HG02981 (cell line): ENCODE results near the gene CHAMP1.

ENCODE experiments used
- ATAC-seq: cut with Tn5 transposase; IDR thresholded peaks from one replicate; pipeline ENCODE4 v1.9.1; 2021; ENCODE audit warnings: mild to moderate bottlenecking, moderate library complexity; ENCODE audit not compliant: unreplicated experiment

CHAMP1 gene

DNA sequence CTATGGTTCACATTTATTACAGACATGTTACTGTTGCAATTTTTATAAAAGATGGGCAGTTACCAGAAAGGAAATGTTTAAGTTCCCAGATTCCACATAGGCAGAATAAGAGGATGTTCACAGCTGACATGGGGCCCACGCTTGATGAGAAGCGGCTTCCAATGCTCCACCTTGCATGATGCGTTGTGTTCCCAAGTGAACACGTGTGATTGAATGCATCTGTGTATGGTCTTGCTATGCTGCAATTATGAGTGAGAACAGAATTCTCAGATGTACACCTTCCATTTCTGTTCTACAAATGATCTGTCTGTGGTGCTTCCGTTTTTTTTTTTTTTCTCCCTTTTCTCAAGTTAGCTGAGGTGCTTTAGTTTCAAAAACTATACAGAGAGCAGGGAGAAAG lies 17.4 kb upstream of the CHAMP1 start:
- ATAC-seq = no peak

DNA sequence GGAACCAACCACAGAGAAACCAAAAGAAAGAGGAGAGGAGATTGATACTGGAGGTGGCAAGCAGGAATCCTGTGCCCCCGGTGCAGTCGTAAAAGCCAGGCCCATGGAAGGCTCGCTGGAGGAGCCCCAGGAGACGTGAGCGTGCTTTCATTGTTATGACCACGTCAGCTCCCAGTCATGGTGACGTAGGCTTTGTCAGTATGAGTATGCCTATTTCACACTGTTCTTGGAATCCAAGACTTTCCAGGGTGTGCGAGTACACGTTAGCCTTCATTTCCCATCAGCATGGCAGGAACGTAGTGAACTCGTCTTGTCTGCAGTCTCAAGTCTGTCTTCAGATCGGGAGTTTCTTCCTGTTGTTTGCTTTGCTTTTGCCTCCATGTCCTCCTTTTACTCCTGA lies 15.4 kb upstream of the CHAMP1 start:
- ATAC-seq = no peak

DNA sequence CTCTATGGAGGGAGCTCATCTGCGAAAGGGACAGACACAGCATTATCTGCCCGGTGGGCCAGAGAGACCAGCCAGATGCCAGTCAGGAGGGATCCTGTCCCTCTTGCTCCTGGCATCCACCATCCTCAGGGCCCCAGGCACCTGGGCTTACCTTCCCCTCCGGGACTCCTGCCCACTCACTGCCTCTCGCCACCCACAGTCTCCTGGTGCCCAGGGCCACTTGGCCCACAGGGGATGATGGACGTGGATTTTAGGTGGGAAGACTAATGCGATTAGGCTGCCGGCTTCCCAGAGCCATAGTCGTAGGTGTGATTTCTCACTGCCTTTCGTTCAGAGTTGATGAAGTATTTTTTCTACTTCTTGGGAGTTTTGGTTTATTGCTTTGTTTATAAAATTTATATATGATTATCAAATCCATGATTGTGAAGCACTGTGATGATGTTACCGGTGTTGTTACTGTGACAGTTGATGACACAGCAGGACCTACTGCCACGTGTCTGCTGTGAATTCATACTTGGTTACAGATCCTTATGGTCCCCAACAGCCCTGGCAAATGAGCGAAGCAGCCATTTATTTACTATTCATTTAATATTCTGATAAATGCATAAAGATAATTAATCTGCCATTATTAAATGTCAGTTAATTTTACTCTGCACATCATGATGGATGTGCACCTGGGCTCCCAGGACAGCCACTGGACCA lies 14.5 kb upstream of the CHAMP1 start:
- ATAC-seq = no peak

DNA sequence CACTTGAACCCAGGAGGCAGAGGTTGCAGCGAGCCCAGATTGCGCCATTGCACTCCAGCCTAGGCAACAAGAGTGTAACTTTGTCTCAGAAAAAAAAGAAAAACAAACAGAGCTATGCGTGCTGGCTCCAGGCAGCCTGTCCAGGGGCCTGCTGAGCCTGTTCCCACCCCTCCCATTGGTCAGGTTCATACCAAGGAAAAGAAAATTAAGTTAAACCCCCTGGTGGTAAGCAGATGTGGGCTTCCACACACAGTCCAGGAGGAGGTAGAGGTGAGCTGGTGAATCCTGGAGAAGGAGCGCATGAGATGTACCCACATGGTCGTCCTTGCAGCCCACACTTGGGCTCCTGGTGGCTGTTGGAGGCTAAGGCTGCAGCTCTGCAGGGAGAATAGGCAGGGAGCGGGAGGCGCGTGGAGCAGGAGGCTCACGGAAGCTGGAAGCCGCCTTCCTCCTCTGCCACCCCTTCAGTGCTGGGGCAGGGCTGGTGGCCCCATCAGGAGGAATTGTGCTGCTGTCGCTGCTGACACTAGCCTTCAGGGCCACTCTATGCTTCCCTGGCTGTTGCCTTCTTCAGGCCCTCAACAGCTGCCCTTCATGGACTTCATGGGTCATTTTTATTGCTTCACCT lies 10.5 kb upstream of the CHAMP1 start:
- ATAC-seq = no peak

DNA sequence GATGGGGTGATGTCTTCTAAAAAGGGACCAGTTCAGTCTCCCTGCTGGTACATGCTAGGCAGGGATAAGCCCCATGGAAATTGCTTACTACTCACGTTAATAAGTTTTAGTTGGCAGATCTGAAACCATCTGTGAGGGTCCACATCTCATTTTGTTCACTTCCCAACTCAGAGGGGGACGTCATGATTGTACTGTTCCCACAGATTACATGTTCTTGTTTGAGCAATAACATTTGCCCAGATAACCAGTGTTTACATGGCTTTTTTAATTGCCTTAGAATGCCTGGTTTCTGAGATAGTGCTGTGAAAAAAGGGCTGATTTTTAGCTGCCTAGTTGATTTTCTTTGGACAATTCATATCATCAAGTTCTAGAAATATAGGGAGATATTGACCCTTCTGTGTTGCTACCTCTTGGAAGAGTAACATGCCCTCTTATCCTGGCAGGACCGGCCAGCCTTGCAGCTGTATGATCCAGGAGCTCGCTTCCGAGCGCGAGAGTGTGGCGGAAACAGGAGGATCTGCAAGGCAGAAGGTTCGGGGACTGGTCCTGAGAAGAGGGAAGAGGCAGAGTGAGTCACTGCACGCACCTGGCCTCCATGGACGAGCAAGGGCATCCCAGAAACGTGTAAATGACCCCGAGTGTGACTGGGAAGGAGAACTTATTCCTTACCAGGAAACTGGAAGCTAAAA lies 9.8 kb upstream of the CHAMP1 start:
- no peak for ATAC-seq

DNA sequence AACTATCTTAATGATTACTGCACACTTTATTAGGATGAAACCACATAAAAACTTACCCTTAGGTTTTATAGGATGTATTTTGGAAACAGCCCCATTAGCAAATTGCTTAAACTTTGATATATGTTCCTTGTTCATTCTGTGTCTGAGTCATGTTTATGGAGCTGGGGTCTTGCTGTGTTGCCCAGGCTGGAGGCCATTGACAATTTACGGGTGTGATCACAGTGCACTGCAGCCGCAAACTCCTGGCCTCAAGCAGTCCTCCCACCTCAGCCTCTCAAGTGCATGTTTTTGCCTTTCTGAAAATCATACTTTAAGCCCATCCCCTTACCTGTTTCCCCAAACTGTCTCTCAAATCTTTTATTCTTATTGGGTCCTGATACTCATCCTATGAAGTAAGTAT lies 5.2 kb upstream of the CHAMP1 start:
- ATAC-seq = no peak

DNA sequence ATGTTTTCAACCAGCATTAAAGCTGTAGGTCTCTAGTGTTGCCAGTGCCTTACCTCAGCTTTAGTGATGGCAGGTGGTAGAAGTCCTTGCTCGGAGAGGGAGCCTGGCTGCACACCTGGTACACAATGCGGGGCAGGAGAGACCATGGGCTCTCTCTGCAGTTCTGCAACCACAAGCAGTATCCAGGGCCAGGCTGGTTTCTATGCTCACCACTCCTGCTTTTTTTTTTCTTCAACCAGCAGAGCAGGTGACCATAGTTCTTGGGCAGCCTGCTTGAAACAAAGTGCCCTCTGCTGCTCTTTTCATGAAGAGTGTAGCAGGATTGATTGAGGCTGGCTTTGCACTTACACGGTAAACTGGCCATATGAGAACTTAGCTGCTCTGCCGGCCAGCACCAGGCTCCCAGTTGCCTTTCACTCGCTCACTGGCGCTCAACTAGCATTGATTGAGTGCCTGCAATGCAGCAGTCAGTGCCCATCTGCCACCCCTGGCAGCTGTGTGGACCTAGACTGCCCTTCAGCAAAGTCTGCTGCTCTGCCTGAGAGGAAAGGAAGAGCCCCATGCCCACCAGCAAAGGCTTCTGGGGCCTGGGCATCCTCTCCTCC lies 4.4 kb upstream of the CHAMP1 start:
- ATAC-seq = no peak

DNA sequence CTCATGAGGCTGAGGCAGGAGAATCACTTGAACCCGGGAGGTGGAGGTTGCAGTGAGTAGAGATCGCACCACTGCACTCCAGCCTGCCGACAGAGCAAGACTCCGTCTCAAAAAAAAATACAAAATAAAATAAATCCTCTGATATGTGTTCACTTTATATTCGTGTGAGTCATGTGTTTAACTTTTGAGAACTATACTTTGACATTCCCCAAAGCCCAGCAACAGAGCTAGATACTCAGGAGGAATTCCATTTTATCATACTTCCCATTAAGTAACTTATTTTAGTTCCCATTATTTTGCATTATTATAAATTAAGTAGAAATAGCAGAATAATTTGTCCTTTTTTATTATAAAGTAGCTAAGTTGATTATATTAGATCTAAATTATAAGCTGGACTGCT lies 3.3 kb upstream of the CHAMP1 start:
- ATAC-seq = no peak

DNA sequence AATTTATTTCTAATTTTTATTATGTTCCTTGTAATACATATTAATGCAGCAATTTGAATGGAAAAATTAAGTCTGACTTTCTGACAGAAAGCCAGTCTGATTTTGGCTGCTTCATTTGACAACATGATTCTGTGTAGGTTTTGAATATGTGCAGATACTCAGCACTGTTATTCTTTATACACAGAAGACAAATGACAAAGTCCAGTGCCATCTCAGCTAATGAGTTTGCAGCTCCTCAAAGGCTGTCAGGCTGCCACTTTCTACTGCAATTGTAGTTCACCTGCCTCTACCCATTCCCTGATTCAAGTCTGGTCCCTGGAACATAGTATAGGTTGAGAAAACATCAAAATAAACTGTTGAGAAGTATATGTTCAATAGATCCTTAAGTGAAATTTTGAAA lies 2.9 kb upstream of the CHAMP1 start:
- ATAC-seq = no peak

DNA sequence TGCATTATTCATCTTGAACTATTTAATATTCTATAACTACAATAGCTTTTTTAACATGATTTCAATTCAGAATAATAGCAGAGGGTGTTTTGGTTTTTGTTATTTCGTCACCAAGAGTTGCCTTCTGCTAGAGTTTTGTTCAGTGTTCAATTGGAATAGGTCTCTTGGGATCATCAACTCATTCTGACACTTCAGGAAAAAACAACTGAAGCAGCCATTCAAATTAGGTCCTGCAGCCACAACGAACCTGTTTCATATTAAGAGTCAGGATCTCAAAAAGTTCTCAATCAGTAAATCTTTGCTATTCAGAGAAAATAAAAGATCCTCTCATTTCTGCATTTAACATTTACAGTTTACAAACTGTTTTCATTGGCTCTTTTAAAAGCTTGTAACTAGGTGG lies 2.4 kb upstream of the CHAMP1 start:
- no peak for ATAC-seq

DNA sequence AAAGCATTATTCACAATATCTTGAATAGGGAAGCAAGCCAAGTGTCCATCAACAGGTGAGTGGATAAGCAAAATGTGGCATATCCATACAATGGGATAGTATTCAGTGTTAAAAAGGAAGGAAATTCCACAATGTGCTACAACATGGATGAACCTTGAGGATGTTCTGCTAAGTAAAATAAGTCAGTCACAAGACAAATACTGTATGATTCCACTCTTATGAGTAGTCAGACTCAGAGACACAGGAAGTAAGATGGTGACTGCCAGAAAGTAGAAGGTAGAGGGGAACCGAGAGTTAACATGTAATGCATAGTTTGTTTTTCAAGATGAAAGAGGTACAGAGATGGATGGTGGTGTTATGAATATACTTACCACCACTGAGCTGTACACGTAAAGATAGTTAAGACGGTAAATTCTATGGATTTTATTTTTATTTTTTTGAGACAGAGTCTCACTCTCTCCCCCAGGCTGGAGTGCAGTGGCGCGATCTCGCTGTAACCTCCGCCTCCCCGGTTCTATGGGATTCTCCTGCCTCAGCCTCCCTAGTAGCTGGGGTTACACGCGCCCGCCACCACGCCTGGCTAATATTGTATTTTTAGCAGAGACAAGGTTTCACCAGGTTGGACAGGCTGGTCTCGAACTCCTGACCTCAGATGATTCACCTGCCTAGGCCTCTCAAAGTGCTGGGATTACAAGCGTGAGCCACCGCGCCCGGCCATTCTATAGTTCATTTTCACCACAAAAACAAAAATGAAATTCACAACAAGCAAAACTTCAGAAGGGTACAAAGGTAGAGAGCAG lies 1.0 kb upstream of the CHAMP1 start:
- ATAC-seq = no peak

DNA sequence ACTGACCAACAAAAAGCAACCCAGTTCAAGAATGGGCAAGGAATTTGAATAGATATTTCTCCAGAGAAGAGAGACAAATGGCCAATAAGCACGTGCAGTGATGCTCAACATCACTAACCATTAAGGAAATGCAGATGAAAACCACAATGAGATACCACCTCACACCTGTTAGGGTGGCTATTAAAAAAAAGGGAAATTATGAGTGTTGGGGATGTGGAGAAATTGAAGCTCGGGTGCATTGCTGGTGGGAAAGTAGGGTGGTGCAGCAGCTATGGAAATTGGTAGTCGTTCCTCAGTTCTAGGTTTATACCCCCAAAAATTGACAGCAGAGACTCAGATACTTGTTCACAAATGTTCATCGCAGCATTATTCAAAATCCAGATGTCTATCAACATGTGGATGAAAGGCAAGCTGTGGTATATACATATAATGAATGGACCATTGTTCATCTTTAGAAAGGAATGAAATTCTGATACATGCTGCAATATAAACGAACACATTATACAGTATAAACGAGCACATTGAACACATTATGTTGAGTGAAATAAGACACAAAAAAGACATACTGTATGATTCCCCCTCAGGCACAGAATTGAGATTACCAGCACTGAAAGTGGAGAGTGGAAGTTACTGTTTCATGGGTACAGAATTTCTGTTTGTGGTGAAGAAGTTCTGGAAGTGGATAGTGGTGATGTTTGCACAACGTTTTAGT lies 927 bp downstream of the CHAMP1 start:
- ATAC-seq = peak; percentile 11

DNA sequence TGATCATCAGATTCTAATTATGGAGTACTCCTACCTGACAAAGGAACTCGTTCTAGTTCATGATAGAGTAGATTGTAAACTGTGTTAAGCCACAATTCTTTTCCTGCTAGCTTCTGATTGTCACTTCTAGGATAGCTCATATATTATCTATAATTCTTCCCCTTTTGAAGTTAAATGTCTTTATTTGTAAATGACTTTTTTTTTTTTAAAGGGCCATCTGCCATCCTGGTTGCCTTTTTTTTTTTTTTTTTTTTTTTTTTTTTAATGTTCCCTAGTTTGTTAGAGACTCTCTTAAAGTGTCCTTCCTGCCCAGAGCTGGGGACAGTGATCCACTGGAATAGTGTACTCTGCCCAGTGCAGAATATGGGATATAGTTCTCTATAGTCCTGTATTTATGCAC lies 4.3 kb downstream of the CHAMP1 start:
- no peak for ATAC-seq

DNA sequence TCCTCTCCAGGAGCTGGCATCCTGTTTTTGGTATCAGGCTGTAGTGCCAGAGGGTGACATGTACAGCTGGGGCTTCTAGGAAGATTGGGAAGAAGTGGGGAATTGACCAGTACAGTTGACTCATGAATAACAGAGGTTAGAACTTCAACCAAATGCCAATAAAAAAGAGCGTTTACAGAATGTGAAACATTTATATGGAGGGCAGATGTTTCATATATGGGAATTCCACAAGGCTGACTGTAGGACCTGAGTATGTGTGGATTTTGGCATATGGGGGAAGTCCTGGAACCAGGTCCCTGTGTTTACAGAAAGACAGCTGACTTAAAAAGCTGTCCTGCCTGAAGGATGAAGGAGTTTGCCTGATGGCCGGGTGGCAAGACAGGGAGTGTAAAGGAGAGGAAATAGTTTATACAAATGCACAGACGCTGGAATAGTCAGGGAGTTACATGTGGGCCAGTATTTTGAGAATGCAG lies 5.2 kb downstream of the CHAMP1 start:
- no peak for ATAC-seq

DNA sequence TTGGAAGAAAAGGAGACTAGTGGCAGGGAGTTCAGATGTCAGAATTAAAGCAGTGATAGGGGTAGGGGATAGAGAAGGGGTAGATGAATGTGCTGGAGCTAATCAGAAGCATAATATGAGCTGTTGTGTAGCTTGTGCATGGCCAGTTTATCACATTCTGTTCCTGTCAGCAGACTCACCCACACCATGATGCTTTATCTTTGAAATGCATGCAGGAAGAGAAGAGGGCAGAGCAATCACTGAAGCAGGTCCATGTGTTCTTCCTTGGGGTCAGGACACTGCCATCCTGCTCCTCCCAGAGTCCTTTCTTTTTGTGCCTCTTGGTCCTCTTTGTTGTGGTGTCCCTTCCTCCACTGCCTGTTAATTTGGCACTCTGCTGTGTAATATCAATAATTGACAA lies 5.8 kb downstream of the CHAMP1 start:
- ATAC-seq = no peak

DNA sequence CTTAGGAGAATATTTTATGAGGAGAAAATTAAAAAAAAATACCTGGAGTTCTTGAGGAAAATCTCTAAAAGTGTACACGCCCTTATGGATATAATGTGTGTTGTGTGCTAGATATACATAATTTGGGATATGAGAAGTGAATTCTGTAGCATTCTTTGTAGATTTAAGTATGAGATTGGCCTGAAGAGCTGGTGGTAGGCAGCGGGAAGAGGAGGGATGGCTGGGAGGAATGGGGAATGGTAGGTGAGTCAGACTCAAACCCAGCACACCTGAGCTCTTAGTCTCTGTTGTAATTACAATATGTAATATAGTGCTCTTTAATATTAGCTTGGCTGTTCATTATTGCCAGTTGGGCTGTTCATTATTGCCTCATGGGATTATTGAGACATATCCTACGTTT lies 7.0 kb downstream of the CHAMP1 start:
- no peak for ATAC-seq

DNA sequence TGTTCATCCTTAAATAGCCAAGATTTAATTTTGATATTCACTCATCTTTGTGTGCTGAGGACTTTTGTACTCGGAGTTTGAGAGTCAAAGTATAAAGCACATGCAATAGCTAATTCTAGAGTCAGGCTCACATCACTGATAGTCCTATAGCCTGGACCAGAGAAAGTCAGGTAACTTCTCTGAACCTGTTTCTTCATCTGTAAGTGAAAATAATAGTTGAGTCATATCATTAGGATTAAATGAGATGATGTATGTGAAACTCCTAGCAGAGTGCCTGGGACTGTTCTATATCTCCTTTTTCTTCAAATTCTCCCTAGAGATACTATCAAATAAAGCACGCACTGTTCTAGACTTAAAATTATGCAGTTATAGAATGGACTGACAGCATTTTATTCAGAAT lies 9.0 kb downstream of the CHAMP1 start:
- no peak for ATAC-seq

DNA sequence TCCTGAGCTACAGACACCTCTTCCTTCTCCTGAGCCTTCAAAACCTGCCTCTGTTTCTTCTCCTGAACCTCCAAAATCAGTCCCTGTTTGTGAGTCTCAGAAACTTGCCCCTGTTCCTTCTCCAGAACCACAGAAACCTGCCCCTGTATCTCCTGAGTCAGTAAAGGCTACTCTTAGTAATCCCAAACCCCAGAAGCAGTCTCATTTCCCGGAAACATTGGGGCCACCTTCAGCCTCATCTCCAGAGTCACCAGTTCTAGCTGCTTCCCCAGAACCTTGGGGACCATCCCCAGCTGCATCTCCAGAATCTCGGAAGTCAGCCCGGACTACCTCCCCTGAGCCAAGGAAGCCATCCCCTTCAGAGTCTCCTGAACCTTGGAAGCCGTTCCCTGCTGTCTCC lies 10.0 kb downstream of the CHAMP1 start:
- ATAC-seq = no peak

DNA sequence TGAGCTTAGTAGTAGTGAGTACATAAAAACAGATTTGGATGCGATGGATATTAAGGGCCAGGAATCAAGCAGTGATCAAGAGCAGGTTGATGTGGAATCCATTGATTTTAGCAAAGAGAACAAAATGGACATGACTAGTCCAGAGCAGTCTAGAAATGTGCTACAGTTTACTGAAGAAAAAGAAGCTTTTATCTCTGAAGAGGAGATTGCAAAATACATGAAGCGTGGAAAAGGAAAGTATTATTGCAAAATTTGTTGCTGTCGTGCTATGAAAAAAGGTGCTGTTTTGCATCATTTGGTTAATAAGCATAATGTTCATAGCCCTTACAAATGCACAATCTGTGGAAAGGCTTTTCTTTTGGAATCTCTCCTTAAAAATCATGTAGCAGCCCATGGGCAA lies 11.4 kb downstream of the CHAMP1 start:
- ATAC-seq = no peak

DNA sequence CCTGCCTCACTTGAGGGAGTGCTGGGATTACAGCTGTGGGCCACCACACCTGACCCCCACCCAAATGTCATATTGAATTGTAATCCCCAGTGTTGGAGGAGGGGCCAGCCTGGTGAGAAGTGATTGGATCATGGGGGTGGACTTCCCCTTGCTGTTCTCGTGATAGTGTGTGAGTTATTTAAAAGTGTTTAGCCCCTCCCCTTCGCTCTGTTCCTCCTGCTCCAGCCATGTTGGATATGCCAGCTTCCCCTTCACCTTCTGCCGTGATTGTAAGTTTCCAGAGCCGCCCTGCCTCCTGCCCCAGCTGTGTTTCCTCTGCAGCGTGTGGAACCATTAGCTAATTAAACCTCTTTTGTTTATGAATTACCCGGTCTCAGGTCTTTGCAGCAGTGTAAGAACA lies 13.7 kb downstream of the CHAMP1 start:
- ATAC-seq = no peak
